ENCODE results near the gene EXD3. TPM values are rescaled to one million over a fixed set of nuclear protein-coding genes. Genes with fewer than 3 reads are reported as not detected.

EXD3 gene
- total and polyA plus RNA-seq, 9 of the 15 experiments (the other 6 are each of a cell fraction or from before 2014, with no cell fraction given) = 0.29 to 12.5 (median 3.9) TPM

DNA sequence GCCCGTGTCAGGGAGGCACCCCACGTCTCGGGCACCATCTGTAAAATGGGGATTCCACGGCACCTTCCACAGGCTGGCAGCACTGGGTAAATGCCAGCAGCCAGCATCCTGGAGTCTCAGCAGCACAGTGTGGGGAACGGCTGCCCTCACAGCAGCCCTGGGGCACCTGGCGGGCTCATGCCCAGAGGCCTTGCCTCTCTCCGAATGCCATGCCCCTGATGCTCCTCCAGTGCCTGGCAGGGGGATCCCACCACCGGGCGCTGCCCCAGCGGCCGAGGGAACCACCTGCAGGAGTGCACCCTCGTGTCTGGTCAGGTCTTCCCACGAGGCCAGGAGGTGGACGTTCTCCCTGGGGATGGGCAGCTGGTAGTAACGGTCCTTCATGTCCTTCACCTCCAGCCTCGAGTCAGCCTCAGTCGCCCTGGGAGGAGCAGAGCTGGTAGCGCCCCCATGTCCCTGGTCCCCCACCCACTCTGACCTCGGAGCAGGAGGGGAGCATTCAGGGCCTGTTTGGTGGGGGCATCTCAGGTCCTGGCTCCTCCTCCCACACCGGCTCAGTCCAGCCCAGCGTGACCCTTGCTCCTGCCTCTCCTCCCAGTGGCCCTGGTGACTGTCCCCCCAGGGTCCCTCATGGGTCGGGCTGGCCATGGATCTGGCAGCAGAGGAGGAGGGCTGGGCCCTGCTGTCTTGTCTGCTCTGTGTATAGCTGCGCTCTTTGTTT is 71.0 kb downstream of the EXD3 start:
- Histone ChIP-seq H3K4me1 (replicated peaks in 1 of 2; ENCODE audit: control insufficient read depth in 2 of 2, insufficient read depth in 2 of 2, low read length in 2 of 2) (peaks cover 0 to 35% of the 10 kb centered on the region in 2 experiments; a peak in 2 of 5 replicates), H3K27ac (ENCODE audit: extremely low read depth, low read depth, low read length) (no peak overlapping the region), H3K9ac (ENCODE audit: insufficient read depth in 1 of 2, low read depth in 2 of 2, low read length in 2 of 2) (peak overlapping the region in 1 of 2 experiments; percentile 26; a peak in 1 of 4 replicates), H2AFZ (ENCODE audit: low read depth, low read length) (no peak overlapping the region), H3K36me3 (ENCODE audit: control insufficient read depth, insufficient read depth, low read length) (no peaks in the 10 kb centered on the region), H3K27me3 (ENCODE audit: control insufficient read depth in 2 of 2, insufficient read depth in 2 of 2, low read length in 2 of 2) (peaks cover 0 to 11% of the 10 kb centered on the region in 2 experiments; a peak in 1 of 5 replicates), H3K79me2 (ENCODE audit: control insufficient read depth, insufficient read depth, low read length) (no peaks in the 10 kb centered on the region), H4K20me1 (replicated peaks; ENCODE audit: control insufficient read depth, insufficient read depth, low read length) (no peaks in the 10 kb centered on the region), H3K9me3 (replicated peaks; ENCODE audit: control insufficient read depth, insufficient read depth, low read depth, low read length) (peaks cover 7% of the 10 kb centered on the region), H3K4me2 (ENCODE audit: insufficient read depth, low read length) (no peak overlapping the region), H3K4me3 (no peak overlapping the region), H3K9me1 (ENCODE audit: control insufficient read depth, insufficient read depth, low read length) (no peaks in the 10 kb centered on the region)
- POLR2A ChIA-PET = interaction anchor here (0.6 kb wide), 1 partner anchor 109 kb away, joined by 3 read pairs; no protein-coding TSS in a partner anchor
- DNase-seq (ENCODE audit: extremely low read depth in 1 of 4, low spot score in 3 of 4) (no peak), ATAC-seq (no peak), FAIRE-seq (no peak)
- BruUV-seq (replicated peaks) = no TSS peak
- CTCF ChIA-PET (ENCODE audit: low intra/inter-chr PET ratio) = no interaction called here
- intact Hi-C loops (cut with micrococcal nuclease) (no loop called here), in situ Hi-C loops (cut with MboI) (no loop called here)
- 4% methylated on average over 22 of the region's 23 CpGs for WGBS (ENCODE audit: insufficient coverage, low coverage, missing lambda C conversion rate)
- TF ChIP-seq, protein P1, sequence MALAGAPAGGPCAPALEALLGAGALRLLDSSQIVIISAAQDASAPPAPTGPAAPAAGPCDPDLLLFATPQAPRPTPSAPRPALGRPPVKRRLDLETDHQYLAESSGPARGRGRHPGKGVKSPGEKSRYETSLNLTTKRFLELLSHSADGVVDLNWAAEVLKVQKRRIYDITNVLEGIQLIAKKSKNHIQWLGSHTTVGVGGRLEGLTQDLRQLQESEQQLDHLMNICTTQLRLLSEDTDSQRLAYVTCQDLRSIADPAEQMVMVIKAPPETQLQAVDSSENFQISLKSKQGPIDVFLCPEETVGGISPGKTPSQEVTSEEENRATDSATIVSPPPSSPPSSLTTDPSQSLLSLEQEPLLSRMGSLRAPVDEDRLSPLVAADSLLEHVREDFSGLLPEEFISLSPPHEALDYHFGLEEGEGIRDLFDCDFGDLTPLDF (CRISPR knock-in tag; IDR thresholded peaks at IDR 0.05) = no peak
- no peak for TF ChIP-seq MED1 (CRISPR knock-in tag; IDR thresholded peaks at IDR 0.05; ENCODE audit: borderline replicate concordance)
- TF ChIP-seq RAD21 (CRISPR knock-in tag; conservative IDR thresholded peaks at IDR 0.05 in 1 of 2, IDR thresholded peaks at IDR 0.05 in 1 of 2) = no peak
- no peak for TF ChIP-seq ZNF668 (CRISPR knock-in tag; IDR thresholded peaks at IDR 0.05)
- TF ChIP-seq, protein P2, sequence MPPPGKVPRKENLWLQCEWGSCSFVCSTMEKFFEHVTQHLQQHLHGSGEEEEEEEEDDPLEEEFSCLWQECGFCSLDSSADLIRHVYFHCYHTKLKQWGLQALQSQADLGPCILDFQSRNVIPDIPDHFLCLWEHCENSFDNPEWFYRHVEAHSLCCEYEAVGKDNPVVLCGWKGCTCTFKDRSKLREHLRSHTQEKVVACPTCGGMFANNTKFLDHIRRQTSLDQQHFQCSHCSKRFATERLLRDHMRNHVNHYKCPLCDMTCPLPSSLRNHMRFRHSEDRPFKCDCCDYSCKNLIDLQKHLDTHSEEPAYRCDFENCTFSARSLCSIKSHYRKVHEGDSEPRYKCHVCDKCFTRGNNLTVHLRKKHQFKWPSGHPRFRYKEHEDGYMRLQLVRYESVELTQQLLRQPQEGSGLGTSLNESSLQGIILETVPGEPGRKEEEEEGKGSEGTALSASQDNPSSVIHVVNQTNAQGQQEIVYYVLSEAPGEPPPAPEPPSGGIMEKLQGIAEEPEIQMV (tag; conservative IDR thresholded peaks at IDR 0.05; ENCODE audit: low read depth) = no peak
- TF ChIP-seq, protein P3, sequence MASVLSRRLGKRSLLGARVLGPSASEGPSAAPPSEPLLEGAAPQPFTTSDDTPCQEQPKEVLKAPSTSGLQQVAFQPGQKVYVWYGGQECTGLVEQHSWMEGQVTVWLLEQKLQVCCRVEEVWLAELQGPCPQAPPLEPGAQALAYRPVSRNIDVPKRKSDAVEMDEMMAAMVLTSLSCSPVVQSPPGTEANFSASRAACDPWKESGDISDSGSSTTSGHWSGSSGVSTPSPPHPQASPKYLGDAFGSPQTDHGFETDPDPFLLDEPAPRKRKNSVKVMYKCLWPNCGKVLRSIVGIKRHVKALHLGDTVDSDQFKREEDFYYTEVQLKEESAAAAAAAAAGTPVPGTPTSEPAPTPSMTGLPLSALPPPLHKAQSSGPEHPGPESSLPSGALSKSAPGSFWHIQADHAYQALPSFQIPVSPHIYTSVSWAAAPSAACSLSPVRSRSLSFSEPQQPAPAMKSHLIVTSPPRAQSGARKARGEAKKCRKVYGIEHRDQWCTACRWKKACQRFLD (CRISPR knock-in tag; IDR thresholded peaks at IDR 0.05) = no peak
- TF ChIP-seq ZNF778 (CRISPR knock-in tag; IDR thresholded peaks at IDR 0.05) = no peak
- TF ChIP-seq, protein P4, sequence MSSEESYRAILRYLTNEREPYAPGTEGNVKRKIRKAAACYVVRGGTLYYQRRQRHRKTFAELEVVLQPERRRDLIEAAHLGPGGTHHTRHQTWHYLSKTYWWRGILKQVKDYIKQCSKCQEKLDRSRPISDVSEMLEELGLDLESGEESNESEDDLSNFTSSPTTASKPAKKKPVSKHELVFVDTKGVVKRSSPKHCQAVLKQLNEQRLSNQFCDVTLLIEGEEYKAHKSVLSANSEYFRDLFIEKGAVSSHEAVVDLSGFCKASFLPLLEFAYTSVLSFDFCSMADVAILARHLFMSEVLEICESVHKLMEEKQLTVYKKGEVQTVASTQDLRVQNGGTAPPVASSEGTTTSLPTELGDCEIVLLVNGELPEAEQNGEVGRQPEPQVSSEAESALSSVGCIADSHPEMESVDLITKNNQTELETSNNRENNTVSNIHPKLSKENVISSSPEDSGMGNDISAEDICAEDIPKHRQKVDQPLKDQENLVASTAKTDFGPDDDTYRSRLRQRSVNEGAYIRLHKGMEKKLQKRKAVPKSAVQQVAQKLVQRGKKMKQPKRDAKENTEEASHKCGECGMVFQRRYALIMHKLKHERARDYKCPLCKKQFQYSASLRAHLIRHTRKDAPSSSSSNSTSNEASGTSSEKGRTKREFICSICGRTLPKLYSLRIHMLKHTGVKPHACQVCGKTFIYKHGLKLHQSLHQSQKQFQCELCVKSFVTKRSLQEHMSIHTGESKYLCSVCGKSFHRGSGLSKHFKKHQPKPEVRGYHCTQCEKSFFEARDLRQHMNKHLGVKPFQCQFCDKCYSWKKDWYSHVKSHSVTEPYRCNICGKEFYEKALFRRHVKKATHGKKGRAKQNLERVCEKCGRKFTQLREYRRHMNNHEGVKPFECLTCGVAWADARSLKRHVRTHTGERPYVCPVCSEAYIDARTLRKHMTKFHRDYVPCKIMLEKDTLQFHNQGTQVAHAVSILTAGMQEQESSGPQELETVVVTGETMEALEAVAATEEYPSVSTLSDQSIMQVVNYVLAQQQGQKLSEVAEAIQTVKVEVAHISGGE (CRISPR knock-in tag; IDR thresholded peaks at IDR 0.05) = no peak
- TF ChIP-seq, protein P5, sequence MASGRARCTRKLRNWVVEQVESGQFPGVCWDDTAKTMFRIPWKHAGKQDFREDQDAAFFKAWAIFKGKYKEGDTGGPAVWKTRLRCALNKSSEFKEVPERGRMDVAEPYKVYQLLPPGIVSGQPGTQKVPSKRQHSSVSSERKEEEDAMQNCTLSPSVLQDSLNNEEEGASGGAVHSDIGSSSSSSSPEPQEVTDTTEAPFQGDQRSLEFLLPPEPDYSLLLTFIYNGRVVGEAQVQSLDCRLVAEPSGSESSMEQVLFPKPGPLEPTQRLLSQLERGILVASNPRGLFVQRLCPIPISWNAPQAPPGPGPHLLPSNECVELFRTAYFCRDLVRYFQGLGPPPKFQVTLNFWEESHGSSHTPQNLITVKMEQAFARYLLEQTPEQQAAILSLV (tag; IDR thresholded peaks at IDR 0.05) = no peak
- TF ChIP-seq TCF7L2 (IDR thresholded peaks at IDR 0.05; ENCODE audit: low read depth, low read length) = no peak
- no peak for TF ChIP-seq HNRNPUL1 (IDR thresholded peaks at IDR 0.05; ENCODE audit: low read length)
